ENCODE measurements around the gene MACROD2. TPM values are rescaled to one million over a fixed set of nuclear protein-coding genes. Genes with fewer than 3 reads are reported as not detected.

The MACROD2 gene
- total RNA-seq, 4 donors from 2014 or later: 4.6 to 33.0 (median 8.3) TPM

DNA sequence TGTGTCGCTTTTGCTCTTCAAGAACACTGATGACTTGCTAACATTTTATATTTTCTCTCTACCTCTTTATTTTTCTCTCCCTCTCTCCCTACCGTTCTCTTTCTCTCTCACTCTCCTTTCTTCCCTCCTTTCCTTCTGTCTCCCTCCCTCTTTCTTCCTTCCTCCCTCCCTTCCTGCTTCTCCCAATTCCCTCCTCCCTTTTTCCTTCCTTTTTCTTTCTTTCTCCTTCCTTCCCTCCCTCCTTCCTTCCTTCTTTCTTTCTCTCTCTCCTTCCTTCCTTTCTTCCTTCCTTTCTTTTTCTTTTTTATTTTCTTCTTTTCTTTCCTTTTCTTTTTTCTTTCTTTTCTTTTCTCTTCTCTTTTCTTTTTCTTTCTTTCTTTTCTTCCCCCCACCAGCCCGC, 1511.8 kb downstream of the MACROD2 start:
- Histone ChIP-seq H3K36me3 (no peaks in the 10 kb centered on the region), H3K4me1 (no peaks in the 10 kb centered on the region), H3K9me3 (no peaks in the 10 kb centered on the region), H3K27me3 (no peaks in the 10 kb centered on the region), H3K4me3 (no peak overlapping the region), H3K27ac (no peak overlapping the region)
- no peak for DNase-seq
- intact Hi-C loops (cut with DNase I; ENCODE audit: low total_unique reads) (no loop called here), in situ Hi-C loops (cut with MboI; ENCODE audit: low pct_ligation_motif_present in 1 of 4, low pct_unique_long_range_greater_than_20kb in 1 of 4, low sequenced_read_pairs in 3 of 4) (no loop called here)
- TF ChIP-seq POLR2AphosphoS5 (IDR thresholded peaks at IDR 0.05) (no peak), POLR2A (IDR thresholded peaks at IDR 0.05) (no peak), EP300 (IDR thresholded peaks at IDR 0.05; ENCODE audit: low read depth) (no peak)
- TF ChIP-seq, protein P1, sequence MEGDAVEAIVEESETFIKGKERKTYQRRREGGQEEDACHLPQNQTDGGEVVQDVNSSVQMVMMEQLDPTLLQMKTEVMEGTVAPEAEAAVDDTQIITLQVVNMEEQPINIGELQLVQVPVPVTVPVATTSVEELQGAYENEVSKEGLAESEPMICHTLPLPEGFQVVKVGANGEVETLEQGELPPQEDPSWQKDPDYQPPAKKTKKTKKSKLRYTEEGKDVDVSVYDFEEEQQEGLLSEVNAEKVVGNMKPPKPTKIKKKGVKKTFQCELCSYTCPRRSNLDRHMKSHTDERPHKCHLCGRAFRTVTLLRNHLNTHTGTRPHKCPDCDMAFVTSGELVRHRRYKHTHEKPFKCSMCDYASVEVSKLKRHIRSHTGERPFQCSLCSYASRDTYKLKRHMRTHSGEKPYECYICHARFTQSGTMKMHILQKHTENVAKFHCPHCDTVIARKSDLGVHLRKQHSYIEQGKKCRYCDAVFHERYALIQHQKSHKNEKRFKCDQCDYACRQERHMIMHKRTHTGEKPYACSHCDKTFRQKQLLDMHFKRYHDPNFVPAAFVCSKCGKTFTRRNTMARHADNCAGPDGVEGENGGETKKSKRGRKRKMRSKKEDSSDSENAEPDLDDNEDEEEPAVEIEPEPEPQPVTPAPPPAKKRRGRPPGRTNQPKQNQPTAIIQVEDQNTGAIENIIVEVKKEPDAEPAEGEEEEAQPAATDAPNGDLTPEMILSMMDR (IDR thresholded peaks at IDR 0.05): no peak
- 95 to 97% methylated on average over 3 of the region's 3 CpGs for WGBS, 2 donors (ENCODE audit: low coverage in 1 of 2)

DNA sequence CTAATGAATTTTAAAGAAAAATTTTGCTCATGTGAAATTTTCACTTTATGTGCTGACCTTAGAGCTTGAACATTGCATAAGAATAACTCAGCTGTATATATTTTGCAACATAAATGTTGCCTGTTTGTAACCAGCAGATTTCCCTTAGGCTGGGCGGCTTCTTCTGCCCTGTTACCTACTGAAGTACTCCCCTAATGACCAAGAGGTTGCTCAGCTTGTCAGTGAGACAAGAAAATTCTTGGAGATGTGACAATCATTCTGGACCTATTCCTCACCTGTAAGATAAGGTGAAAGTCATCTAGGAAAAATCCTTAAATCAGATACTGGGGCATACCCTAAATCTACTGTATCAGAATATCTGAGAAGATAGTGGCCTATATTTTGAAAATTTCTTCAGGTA, 1516.2 kb downstream of the MACROD2 start:
- 80 to 86% methylated on average over 1 of the region's 1 CpG for WGBS, 2 donors (ENCODE audit: low coverage in 1 of 2)
- in situ Hi-C loops (cut with MboI; ENCODE audit: low pct_ligation_motif_present in 1 of 4, low pct_unique_long_range_greater_than_20kb in 1 of 4, low sequenced_read_pairs in 3 of 4): no loop called here
- Histone ChIP-seq H3K4me3 (no peak overlapping the region), H3K36me3 (no peaks in the 10 kb centered on the region), H3K27me3 (no peaks in the 10 kb centered on the region), H3K27ac (no peak overlapping the region), H3K9me3 (no peaks in the 10 kb centered on the region), H3K4me1 (no peaks in the 10 kb centered on the region)
- intact Hi-C loops (cut with DNase I; ENCODE audit: low total_unique reads): no loop called here
- TF ChIP-seq, protein P1 (IDR thresholded peaks at IDR 0.05): no peak
- TF ChIP-seq POLR2AphosphoS5 (IDR thresholded peaks at IDR 0.05) (no peak), POLR2A (IDR thresholded peaks at IDR 0.05) (no peak), EP300 (IDR thresholded peaks at IDR 0.05; ENCODE audit: low read depth) (no peak)
- DNase-seq: no peak

GRCh38 chr20:15512916-15513315, 1517.6 kb downstream of the MACROD2 start:
- H3K27me3 ChIP-seq: no peaks in the 10 kb centered on the region
- TF ChIP-seq POLR2A (IDR thresholded peaks at IDR 0.05) (no peak), EP300 (IDR thresholded peaks at IDR 0.05; ENCODE audit: low read depth) (no peak), POLR2AphosphoS5 (IDR thresholded peaks at IDR 0.05) (no peak)
- TF ChIP-seq, protein P1 (IDR thresholded peaks at IDR 0.05): no peak
- intact Hi-C loops (cut with DNase I; ENCODE audit: low total_unique reads) (no loop called here), in situ Hi-C loops (cut with MboI; ENCODE audit: low pct_ligation_motif_present in 1 of 4, low pct_unique_long_range_greater_than_20kb in 1 of 4, low sequenced_read_pairs in 3 of 4) (no loop called here)
- H3K27ac ChIP-seq: no peak overlapping the region
- H3K4me1 ChIP-seq: no peaks in the 10 kb centered on the region
- H3K4me3 ChIP-seq: no peak overlapping the region
- 60 to 72% methylated on average over 4 to 5 of the region's 5 CpGs for WGBS, 2 donors (ENCODE audit: low coverage in 1 of 2)
- no peak for DNase-seq
- no peaks in the 10 kb centered on the region for H3K36me3 ChIP-seq
- no peaks in the 10 kb centered on the region for H3K9me3 ChIP-seq

DNA sequence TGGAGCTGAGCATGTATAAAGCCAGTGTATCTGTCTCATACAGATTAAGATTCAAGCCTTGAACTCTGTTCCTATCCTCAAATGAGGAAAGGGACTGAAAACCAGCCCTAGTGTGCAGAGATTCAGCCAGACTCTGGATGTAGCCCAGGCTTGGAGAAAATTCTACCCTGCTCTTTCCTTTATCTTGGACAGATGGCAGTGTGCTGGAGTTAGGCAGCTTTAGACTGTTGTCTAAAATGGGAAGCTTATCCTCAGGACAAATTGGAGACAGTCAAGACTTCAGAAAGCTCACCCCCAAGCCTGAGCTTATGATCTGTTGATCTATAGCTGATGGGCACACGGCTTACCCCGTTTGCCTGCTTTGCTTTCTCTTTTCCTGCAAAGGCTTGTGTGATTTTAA, 1520.4 kb downstream of the MACROD2 start:
- H3K9me3 ChIP-seq: no peaks in the 10 kb centered on the region
- H3K4me3 ChIP-seq: no peak overlapping the region
- H3K27me3 ChIP-seq: no peaks in the 10 kb centered on the region
- H3K36me3 ChIP-seq: no peaks in the 10 kb centered on the region
- WGBS, 2 donors (ENCODE audit: low coverage in 1 of 2): 68% methylated on average over 2 of the region's 2 CpGs; no CpG with 5 or more reads in 1 of the 2 donors
- no peaks in the 10 kb centered on the region for H3K4me1 ChIP-seq
- H3K27ac ChIP-seq: no peak overlapping the region
- intact Hi-C loops (cut with DNase I; ENCODE audit: low total_unique reads) (no loop called here), in situ Hi-C loops (cut with MboI; ENCODE audit: low pct_ligation_motif_present in 1 of 4, low pct_unique_long_range_greater_than_20kb in 1 of 4, low sequenced_read_pairs in 3 of 4) (no loop called here)
- DNase-seq: no peak
- TF ChIP-seq, protein P1 (IDR thresholded peaks at IDR 0.05): no peak
- no peak for TF ChIP-seq POLR2AphosphoS5 (IDR thresholded peaks at IDR 0.05)
- TF ChIP-seq POLR2A (IDR thresholded peaks at IDR 0.05): no peak
- TF ChIP-seq EP300 (IDR thresholded peaks at IDR 0.05; ENCODE audit: low read depth): no peak
